ENCODE measurements around the gene SRBD1.

Gene SRBD1

DNA sequence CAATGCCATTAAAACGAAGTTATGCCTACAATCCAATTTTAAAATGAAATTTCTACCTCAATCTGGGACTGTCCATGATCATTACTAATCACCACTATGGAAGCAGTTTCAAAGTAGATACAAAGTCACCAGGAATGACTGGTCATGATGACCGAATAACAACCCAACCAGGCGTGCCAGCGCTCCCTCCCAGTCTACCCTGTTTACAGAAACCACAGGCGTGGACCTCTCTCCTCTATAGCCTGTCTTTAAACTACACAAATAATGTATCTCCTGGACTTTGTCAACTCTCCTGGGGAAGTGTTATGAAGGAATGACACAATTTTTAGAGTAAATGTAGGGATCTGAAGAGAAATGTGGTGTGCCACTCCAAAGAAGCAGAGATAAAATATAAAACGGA, 150.2 kb downstream of the SRBD1 start:
- no peak for DNase-seq
- Histone ChIP-seq H3K4me3 (ENCODE audit: low read length) (no peak overlapping the region), H3K9me3 (replicated peaks; ENCODE audit: insufficient read depth, low read length) (no peaks in the 10 kb centered on the region), H3F3A (ENCODE audit: insufficient read depth, low read length) (no peaks in the 10 kb centered on the region), H3K9ac (ENCODE audit: low read length) (no peak overlapping the region), H3K9me2 (replicated peaks; ENCODE audit: insufficient read depth, low read length) (no peaks in the 10 kb centered on the region), H2AFZ (ENCODE audit: low read length) (no peak overlapping the region), H3K79me2 (ENCODE audit: low read length) (no peaks in the 10 kb centered on the region), H3K36me3 (replicated peaks; ENCODE audit: insufficient read depth, low read length) (no peaks in the 10 kb centered on the region), H3K4me2 (ENCODE audit: low read depth, low read length) (no peak overlapping the region), H3K27ac (ENCODE audit: low read length) (no peak overlapping the region), H3K4me1 (ENCODE audit: low read length) (peaks cover 11% of the 10 kb centered on the region), H3K27me3 (replicated peaks; ENCODE audit: insufficient read depth, low read length) (no peaks in the 10 kb centered on the region), H4K20me1 (ENCODE audit: insufficient read depth, low read length) (no peaks in the 10 kb centered on the region)
- TF ChIP-seq, protein P1, sequence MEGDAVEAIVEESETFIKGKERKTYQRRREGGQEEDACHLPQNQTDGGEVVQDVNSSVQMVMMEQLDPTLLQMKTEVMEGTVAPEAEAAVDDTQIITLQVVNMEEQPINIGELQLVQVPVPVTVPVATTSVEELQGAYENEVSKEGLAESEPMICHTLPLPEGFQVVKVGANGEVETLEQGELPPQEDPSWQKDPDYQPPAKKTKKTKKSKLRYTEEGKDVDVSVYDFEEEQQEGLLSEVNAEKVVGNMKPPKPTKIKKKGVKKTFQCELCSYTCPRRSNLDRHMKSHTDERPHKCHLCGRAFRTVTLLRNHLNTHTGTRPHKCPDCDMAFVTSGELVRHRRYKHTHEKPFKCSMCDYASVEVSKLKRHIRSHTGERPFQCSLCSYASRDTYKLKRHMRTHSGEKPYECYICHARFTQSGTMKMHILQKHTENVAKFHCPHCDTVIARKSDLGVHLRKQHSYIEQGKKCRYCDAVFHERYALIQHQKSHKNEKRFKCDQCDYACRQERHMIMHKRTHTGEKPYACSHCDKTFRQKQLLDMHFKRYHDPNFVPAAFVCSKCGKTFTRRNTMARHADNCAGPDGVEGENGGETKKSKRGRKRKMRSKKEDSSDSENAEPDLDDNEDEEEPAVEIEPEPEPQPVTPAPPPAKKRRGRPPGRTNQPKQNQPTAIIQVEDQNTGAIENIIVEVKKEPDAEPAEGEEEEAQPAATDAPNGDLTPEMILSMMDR (IDR thresholded peaks at IDR 0.05; ENCODE audit: low read length), result no peak
- TF ChIP-seq EZH2 (optimal IDR thresholded peaks at IDR 0.05; ENCODE audit: low read depth, low read length), result no peak
- no peak for TF ChIP-seq EZH2phosphoT487 (IDR thresholded peaks at IDR 0.05; ENCODE audit: low read length)

DNA sequence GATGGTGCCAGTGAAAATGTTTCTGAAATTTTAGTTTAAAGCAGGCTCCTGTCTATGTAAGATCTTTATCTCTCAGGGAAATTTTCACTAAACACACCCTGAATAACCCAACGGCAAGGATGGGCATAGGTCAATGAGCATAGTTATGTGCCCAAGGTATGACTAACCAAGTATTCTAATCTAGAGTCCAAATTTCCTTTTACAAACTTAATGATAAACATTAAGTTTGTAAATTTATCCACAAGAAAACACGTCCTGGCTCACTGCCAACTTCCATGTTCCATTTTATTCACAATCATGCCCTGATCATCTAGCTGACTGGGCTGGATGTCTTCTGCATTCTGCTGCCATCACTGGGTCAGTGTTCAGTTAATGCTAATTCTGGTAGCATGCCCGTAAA, 151.2 kb downstream of the SRBD1 start:
- DNase-seq, result no peak
- Histone ChIP-seq H3K9me2 (replicated peaks; ENCODE audit: insufficient read depth, low read length) (no peaks in the 10 kb centered on the region), H3K9me3 (replicated peaks; ENCODE audit: insufficient read depth, low read length) (no peaks in the 10 kb centered on the region), H3K36me3 (replicated peaks; ENCODE audit: insufficient read depth, low read length) (no peaks in the 10 kb centered on the region), H3K27ac (ENCODE audit: low read length) (no peak overlapping the region), H3K9ac (ENCODE audit: low read length) (no peak overlapping the region), H3K4me3 (ENCODE audit: low read length) (no peak overlapping the region), H3K27me3 (replicated peaks; ENCODE audit: insufficient read depth, low read length) (no peaks in the 10 kb centered on the region), H3K4me2 (ENCODE audit: low read depth, low read length) (no peak overlapping the region), H3F3A (ENCODE audit: insufficient read depth, low read length) (no peaks in the 10 kb centered on the region), H3K4me1 (ENCODE audit: low read length) (peaks cover 11% of the 10 kb centered on the region), H4K20me1 (ENCODE audit: insufficient read depth, low read length) (no peaks in the 10 kb centered on the region), H2AFZ (ENCODE audit: low read length) (no peak overlapping the region), H3K79me2 (ENCODE audit: low read length) (no peaks in the 10 kb centered on the region)
- TF ChIP-seq, protein P1 (IDR thresholded peaks at IDR 0.05; ENCODE audit: low read length), result no peak
- no peak for TF ChIP-seq EZH2 (optimal IDR thresholded peaks at IDR 0.05; ENCODE audit: low read depth, low read length)
- TF ChIP-seq EZH2phosphoT487 (IDR thresholded peaks at IDR 0.05; ENCODE audit: low read length), result no peak

- Histone ChIP-seq H2AFZ (ENCODE audit: low read length) (no peak overlapping the region), H3K27ac (ENCODE audit: low read length) (no peak overlapping the region), H3K9me3 (replicated peaks; ENCODE audit: insufficient read depth, low read length) (no peaks in the 10 kb centered on the region), H3K4me1 (ENCODE audit: low read length) (peaks cover 11% of the 10 kb centered on the region), H3K36me3 (replicated peaks; ENCODE audit: insufficient read depth, low read length) (no peaks in the 10 kb centered on the region), H3K9me2 (replicated peaks; ENCODE audit: insufficient read depth, low read length) (no peaks in the 10 kb centered on the region), H3K9ac (ENCODE audit: low read length) (no peak overlapping the region), H3K79me2 (ENCODE audit: low read length) (no peaks in the 10 kb centered on the region), H3K4me3 (ENCODE audit: low read length) (no peak overlapping the region), H3K27me3 (replicated peaks; ENCODE audit: insufficient read depth, low read length) (no peaks in the 10 kb centered on the region), H3F3A (ENCODE audit: insufficient read depth, low read length) (no peaks in the 10 kb centered on the region), H4K20me1 (ENCODE audit: insufficient read depth, low read length) (no peaks in the 10 kb centered on the region), H3K4me2 (ENCODE audit: low read depth, low read length) (no peak overlapping the region)
- TF ChIP-seq EZH2 (optimal IDR thresholded peaks at IDR 0.05; ENCODE audit: low read depth, low read length) (no peak), EZH2phosphoT487 (IDR thresholded peaks at IDR 0.05; ENCODE audit: low read length) (no peak)
- TF ChIP-seq, protein P1 (IDR thresholded peaks at IDR 0.05; ENCODE audit: low read length), result no peak
- DNase-seq, result no peak
Measured at GRCh38 chr2:45458909-45459563, 152.0 kb downstream of the SRBD1 start.

All from MM.1S (cell line).